Loucy (cell line): Measurements from ENCODE around the gene TLK1.

ENCODE experiments used
- H2AFZ ChIP-seq: fragments of 200-600 bp; sonication (generic); 2 replicates; pipeline ENCODE4 v1.6.0; 2016; ENCODE audit warnings: antibody characterized with exemption, mild to moderate bottlenecking, low read length, moderate library complexity
- H3F3A ChIP-seq: fragments of 200-600 bp; 2 replicates; pipeline ENCODE4 v1.6.0; 2016; ENCODE audit warnings: antibody characterized with exemption, low read depth, mild to moderate bottlenecking
- H3K27me3 ChIP-seq: fragments of 200-600 bp; sonication (generic); 2 replicates; pipeline ENCODE4 v1.6.1; 2014; ENCODE audit warnings: low read length, mild to moderate bottlenecking; ENCODE audit not compliant: insufficient read depth, poor library complexity, severe bottlenecking
- H3K36me3 ChIP-seq: fragments of 200-600 bp; sonication (generic); 2 replicates; pipeline ENCODE4 v1.6.1; 2016; ENCODE audit warnings: low read length; ENCODE audit not compliant: insufficient read depth
- H3K4me1 ChIP-seq: fragments of 200-600 bp; sonication (generic); 2 replicates; pipeline ENCODE4 v1.5.1; 2014; ENCODE audit warnings: low read length, mild to moderate bottlenecking; ENCODE audit not compliant: insufficient read depth, poor library complexity, severe bottlenecking
- H3K4me2 ChIP-seq: fragments of 200-600 bp; sonication (generic); 2 replicates; pipeline ENCODE4 v1.6.0; 2014; ENCODE audit warnings: antibody characterized with exemption, low read length, low read depth, mild to moderate bottlenecking; ENCODE audit not compliant: poor library complexity, severe bottlenecking
- H3K4me3 ChIP-seq: fragments of 200-600 bp; sonication (generic); 2 replicates; pipeline ENCODE4 v1.5.1; 2014; ENCODE audit warnings: low read length, mild to moderate bottlenecking, mixed read lengths; ENCODE audit not compliant: poor library complexity, severe bottlenecking
- H3K79me2 ChIP-seq: fragments of 200-600 bp; sonication (generic); 2 replicates; pipeline ENCODE4 v1.6.1; 2014; ENCODE audit warnings: low read length; ENCODE audit not compliant: insufficient read depth
- H3K9ac ChIP-seq: fragments of 200-600 bp; sonication (generic); 2 replicates; pipeline ENCODE4 v1.6.0; 2014; ENCODE audit warnings: mild to moderate bottlenecking, low read depth, low read length, moderate library complexity; ENCODE audit not compliant: poor library complexity, severe bottlenecking
- H3K9me2 ChIP-seq: fragments of 200-600 bp; sonication (generic); replicated peaks from 2 replicates; pipeline ENCODE4 v1.6.1; 2016; ENCODE audit warnings: low read depth, low read length, mixed read lengths
- H3K9me3 ChIP-seq: fragments of 200-600 bp; sonication (generic); 2 replicates; pipeline ENCODE4 v1.6.1; 2014; ENCODE audit warnings: mild to moderate bottlenecking, antibody characterized with exemption, low read length, low read depth; ENCODE audit not compliant: insufficient read depth
- H4K20me1 ChIP-seq: fragments of 200-600 bp; sonication (generic); 2 replicates; pipeline ENCODE4 v1.6.0; 2014; ENCODE audit warnings: antibody characterized with exemption, low read length, mild to moderate bottlenecking; ENCODE audit not compliant: insufficient read depth, poor library complexity, severe bottlenecking
- CTCF ChIP-seq: fragments of 200-600 bp; sonication (generic); conservative IDR thresholded peaks from 2 replicates; pipeline ENCODE4 v1.5.1; 2014; ENCODE audit warnings: mild to moderate bottlenecking, antibody characterized with exemption, low read length
- EZH2phosphoT487 ChIP-seq: fragments of 200-600 bp; IDR thresholded peaks from 2 replicates; pipeline ENCODE4 v1.6.1; 2018; ENCODE audit warnings: antibody characterized with exemption, mild to moderate bottlenecking, moderate library complexity, borderline replicate concordance

Gene TLK1

GRCh38 chr2:171132086-171132485 lies 28.6 kb downstream of the TLK1 start:
- Histone ChIP-seq H3K36me3 (no peaks in the 10 kb centered on the region), H3K4me1 (peaks cover 3% of the 10 kb centered on the region), H3K9me2 (no peaks in the 10 kb centered on the region), H3K9ac (no peak overlapping the region), H4K20me1 (peaks cover 98% of the 10 kb centered on the region), H3K79me2 (peaks cover 99% of the 10 kb centered on the region), H3F3A (no peaks in the 10 kb centered on the region), H3K9me3 (no peaks in the 10 kb centered on the region), H3K4me3 (no peak overlapping the region), H3K4me2 (no peak overlapping the region), H2AFZ (no peak overlapping the region), H3K27me3 (no peaks in the 10 kb centered on the region)
- TF ChIP-seq CTCF (no peak), EZH2phosphoT487 (no peak)

- Histone ChIP-seq H4K20me1 (peaks cover 97% of the 10 kb centered on the region), H3K36me3 (no peaks in the 10 kb centered on the region), H3K9me3 (no peaks in the 10 kb centered on the region), H3F3A (no peaks in the 10 kb centered on the region), H3K9ac (no peak overlapping the region), H3K27me3 (no peaks in the 10 kb centered on the region), H3K9me2 (no peaks in the 10 kb centered on the region), H3K4me1 (no peaks in the 10 kb centered on the region), H3K79me2 (peaks cover 99% of the 10 kb centered on the region), H2AFZ (no peak overlapping the region), H3K4me3 (no peak overlapping the region), H3K4me2 (no peak overlapping the region)
- TF ChIP-seq CTCF = no peak
- no peak for TF ChIP-seq EZH2phosphoT487
These were observed 32.2 kb downstream of the TLK1 start for GRCh38 chr2:171128461-171128860.

GRCh38 chr2:171124541-171124940 lies 36.2 kb downstream of the TLK1 start:
- Histone ChIP-seq H3K27me3 (no peaks in the 10 kb centered on the region), H3K9me3 (no peaks in the 10 kb centered on the region), H3K79me2 (peaks cover 99% of the 10 kb centered on the region), H2AFZ (no peak overlapping the region), H3F3A (no peaks in the 10 kb centered on the region), H3K36me3 (no peaks in the 10 kb centered on the region), H4K20me1 (peaks cover 93% of the 10 kb centered on the region), H3K4me3 (no peak overlapping the region), H3K4me2 (no peak overlapping the region), H3K9ac (no peak overlapping the region), H3K4me1 (no peaks in the 10 kb centered on the region), H3K9me2 (no peaks in the 10 kb centered on the region)
- TF ChIP-seq EZH2phosphoT487 = no peak
- no peak for TF ChIP-seq CTCF
